D721Med (cell line): ENCODE measurements around the gene ATP8A2.
A peak's percentile ranks its signal among the peaks of the same experiment; 100 is the strongest.

Experiments used
- DNase-seq: peaks from one replicate; pipeline ENCODE4 v3.0.0; 2011; ENCODE audit warnings: low spot score; ENCODE audit not compliant: insufficient read length
- FAIRE-seq: peaks from 2 replicates; lab custom pipeline; 2011; peaks lifted over from hg19 to GRCh38; lab: Jason Lieb, UNC
- TF ChIP-seq, protein P1 (sequence below): IDR thresholded peaks from 2 replicates; pipeline ENCODE4 v1.5.1; 2012; ENCODE audit warnings: mild to moderate bottlenecking, control low read depth; ENCODE audit not compliant: insufficient read depth; ENCODE audit errors: missing control alignments

ATP8A2 gene

DNA sequence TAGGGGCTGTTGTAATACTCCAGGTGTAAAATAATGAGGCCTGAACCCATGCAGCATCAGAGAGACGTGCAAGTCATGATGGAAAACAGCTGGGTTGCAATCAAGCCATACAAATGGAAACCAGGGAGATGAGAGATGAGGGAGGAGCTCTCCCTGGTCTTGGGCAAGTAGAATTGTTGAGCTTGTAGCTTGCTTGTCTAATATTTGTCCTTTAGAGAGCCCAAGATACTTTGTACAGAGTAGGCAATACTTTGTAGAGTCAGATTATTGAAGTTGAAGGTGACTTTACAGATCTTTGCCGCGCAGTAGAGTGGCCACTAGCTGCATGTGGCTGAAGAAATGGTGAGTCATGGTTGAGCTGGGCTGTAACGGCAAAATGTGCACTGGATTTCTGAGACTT, 8.3 kb downstream of the ATP8A2 start:
- FAIRE-seq = peak; percentile 6
- DNase-seq = no peak
- TF ChIP-seq, protein P1, sequence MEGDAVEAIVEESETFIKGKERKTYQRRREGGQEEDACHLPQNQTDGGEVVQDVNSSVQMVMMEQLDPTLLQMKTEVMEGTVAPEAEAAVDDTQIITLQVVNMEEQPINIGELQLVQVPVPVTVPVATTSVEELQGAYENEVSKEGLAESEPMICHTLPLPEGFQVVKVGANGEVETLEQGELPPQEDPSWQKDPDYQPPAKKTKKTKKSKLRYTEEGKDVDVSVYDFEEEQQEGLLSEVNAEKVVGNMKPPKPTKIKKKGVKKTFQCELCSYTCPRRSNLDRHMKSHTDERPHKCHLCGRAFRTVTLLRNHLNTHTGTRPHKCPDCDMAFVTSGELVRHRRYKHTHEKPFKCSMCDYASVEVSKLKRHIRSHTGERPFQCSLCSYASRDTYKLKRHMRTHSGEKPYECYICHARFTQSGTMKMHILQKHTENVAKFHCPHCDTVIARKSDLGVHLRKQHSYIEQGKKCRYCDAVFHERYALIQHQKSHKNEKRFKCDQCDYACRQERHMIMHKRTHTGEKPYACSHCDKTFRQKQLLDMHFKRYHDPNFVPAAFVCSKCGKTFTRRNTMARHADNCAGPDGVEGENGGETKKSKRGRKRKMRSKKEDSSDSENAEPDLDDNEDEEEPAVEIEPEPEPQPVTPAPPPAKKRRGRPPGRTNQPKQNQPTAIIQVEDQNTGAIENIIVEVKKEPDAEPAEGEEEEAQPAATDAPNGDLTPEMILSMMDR = no peak

DNA sequence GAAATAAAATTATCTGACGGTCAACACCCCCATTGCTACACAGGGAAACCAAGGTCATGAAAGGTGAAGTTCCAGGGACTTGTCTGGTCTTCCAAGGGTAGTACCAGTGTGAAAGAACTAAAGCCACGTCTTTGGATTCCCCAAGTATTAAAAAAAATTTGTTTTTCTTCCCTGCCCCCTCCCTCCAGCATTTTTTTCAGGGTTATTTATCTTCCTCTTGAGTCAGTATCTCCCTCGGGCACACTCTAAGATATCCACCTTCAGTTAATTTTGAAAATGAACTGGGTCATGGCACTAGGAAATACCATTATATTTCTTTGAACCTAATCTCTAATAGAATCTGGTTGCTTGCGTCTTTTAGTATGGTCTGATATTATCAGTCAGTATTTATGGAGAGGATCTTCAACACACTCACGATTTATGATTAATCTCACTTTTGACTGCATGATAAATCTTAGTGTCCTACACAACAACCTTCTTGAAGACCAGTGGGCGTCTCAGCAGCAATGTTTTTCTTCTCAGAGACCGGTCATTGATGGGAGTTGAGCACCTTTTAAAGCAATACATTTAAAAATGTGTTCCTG, 9.1 kb downstream of the ATP8A2 start:
- FAIRE-seq = no peak

DNA sequence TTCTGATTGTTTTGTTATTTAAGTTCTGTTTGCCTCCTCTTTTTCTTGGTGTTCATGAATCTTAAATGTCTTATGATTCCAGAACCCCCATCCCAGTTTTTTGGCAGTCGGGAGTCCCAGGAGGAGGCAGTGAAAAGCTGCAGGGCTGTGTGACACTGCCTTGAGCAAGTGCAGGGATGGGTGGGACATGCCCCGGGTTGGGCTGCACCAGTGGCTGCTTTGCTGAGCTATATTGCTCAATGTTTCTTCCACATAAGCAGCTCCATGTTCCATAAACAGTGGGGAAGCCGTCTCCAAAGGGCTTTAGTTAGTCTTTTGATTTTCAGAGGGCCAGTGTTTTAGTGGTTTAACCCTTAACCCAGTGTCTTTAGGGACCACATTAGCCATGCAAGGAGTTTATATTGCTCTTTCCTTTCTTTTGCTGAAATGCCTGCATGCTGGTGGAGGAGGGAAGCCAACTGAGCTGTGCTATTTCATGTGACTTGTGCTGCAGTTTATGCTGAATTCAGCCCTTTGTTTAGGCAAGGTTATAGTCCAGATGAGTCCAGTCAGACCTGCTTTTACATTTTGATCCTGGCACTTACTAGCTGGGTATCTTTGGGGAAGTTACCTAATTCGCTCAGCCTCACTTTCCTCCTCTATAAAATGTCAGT, 13.1 kb downstream of the ATP8A2 start:
- FAIRE-seq = no peak
- TF ChIP-seq, protein P1 = no peak
- no peak for DNase-seq

More for the DNA sequence above, 9.1 kb downstream of the ATP8A2 start:
- no peak for DNase-seq
- TF ChIP-seq, protein P1 = no peak

DNA sequence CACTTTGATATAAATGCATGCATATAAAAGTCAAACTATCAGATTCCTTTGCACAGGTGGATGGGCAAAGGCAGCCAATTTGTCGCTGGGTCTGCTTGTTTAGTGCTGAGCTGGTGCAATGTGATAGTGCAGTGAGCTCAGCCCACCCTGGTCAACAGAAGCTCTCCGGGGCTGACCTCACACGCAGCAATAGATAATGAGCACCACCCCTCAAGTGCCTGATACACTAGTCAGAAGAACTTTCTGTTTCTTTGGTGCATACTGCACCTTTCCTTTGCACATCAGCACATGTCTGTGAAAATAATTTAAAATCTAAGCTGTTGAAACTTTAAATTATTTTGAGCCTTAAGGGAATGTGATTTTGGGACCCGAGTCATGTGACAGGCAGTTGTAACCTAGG, 20.2 kb downstream of the ATP8A2 start:
- DNase-seq (no peak), FAIRE-seq (no peak)

DNA sequence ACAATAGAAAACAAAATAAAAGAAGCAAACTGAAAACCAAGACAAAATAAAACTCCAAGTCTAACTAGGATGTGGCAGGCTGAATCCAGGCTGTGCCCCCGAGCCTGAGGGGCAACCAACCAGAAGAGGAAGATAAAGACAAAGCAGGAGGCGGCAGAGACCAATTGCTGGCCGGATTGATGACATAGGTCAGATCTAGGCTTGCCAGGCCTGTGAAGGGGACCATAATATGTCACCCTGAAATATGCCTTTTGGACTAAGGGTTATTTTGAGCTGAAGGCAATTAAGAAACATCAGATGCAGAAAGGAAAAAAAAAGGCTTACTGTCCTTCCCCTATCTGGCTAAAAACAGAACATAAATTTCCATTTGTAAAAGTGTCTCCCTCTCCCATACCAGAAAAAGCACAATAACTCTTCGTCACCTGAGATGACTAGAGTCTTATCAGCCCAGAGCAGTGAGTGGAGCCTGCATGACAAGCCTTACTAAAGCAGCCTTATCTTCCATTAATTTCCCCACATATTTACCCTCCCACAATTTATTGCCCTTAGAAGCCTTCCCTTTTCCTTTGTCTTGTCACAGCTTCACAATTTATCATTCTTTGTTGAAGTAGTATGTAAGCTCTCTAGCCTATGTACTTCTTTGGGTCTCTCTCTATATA, 22.8 kb downstream of the ATP8A2 start:
- FAIRE-seq = no peak
- DNase-seq = no peak

More for the DNA sequence above, 20.2 kb downstream of the ATP8A2 start:
- TF ChIP-seq, protein P1 = no peak

DNA sequence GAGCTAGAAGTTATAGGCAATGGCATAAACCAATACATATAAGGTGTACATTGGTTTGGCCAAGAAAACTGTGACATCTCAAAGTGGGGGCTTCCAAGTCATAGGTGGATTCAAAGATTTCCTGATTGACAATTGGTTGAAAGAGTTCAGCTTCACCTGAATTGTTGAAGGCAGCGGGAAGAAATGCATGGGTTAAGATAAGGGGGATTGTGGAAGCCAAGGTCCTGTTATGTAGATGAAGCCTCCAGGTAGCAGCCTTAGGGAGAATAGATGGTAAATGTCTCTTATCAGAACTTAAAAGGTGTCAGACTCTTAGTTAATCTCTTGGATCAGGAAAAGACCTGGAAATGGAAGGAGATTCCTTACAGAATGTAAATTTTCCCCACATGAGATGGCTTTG, 26.0 kb downstream of the ATP8A2 start:
- FAIRE-seq (no peak), DNase-seq (no peak)
- TF ChIP-seq, protein P1 = no peak

More for the DNA sequence above, 22.8 kb downstream of the ATP8A2 start:
- TF ChIP-seq, protein P1 = no peak
